ENCODE measurements around the gene DNAI1.

Gene DNAI1

DNA sequence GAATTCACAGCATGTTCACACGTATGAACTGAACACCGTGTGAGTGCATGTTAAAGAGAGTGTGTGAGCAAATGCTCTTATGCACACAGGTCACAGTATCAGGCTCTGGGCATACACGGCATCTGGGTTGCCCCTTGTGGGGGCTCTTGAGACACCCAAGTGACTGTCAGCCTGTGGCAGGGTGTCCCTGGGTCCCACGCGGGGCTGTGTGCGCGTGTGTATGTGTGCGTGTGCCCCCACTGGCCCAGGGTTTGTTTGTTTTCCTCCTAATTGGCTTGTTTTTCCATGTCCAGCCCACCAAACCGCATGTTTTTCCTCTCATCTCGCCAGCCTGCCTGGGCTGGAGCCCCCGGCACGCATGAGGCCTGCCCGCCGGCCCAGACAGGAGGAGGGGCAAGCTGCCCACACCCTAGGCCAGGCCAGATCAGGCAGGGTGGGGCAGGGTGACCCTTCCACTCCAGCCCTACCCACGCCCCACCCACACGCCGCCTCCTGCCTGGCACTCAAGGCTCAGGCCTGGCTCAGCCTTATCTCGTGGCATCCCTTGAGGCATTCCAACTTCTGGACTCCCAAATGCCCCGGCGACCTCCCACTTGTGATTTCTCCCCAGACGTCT, 102.1 kb downstream of the DNAI1 start:
- no peak for DNase-seq

DNA sequence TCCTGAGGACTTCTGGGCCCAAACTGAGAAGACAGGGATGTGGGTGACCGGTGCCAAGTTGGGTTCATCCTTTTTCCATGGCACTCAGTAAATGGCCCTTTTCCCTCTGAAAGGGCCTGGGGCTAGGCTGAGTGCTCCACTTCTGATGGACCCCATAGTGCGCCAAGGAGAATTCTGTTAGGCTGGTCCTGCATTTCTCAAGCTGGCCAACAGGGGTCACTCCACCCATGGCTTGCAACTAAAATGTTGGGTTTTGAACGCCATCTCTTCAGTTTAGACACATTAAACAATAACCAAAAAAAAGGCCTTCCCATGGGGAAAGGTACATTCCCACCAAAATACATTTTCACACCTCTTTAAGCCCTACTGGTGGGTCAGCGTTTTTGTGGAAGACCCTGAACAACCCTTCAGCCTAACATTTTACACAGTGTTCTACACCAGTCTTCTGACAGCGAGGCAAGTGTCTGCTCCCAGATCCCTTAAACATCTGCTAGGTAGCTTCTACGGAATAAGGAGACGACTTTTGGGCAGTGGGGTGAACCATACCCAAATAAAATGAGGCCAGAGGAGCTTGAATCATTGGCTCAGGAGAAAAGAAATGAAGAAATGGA, 103.6 kb downstream of the DNAI1 start:
- no peak for DNase-seq

DNA sequence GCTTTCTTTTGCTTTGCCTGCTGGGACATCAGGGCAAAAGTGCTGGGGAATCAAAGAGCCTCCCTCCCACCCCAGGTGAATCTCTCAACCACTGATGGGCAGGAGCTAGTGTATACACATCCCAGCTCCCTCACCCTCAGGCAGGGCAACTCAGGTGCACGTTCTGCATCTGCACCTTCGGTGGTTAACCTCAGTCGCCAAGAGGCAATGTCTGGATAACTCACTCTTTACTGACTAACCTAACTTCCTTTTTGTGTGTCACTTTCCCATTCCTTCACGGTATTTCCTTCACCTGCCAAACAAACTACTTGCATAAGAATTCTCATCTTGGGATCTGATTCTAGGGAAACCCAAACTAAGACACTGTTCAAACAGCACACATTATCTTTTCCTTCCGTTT, 104.7 kb downstream of the DNAI1 start:
- no peak for DNase-seq

DNA sequence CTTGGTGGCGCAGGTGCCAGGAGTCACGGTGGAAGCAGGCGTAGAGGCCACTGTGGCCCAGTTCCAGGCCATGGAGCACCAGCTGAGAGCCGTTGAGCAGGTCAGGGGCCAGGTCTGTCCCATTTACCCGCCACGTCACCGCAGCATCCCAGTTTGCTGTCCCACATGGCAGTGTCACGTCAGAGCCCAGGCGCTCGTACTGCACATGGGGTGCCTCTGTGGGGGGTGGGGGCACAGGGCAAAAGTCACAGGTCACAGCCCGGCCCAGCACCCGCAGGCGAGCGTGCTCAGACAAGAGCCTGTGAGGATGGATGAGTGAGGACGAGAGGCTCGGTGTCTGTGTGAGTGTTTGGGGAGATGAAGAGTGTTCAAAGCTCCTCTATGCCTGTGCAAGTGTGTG, 106.0 kb downstream of the DNAI1 start:
- DNase-seq, result no peak

DNA sequence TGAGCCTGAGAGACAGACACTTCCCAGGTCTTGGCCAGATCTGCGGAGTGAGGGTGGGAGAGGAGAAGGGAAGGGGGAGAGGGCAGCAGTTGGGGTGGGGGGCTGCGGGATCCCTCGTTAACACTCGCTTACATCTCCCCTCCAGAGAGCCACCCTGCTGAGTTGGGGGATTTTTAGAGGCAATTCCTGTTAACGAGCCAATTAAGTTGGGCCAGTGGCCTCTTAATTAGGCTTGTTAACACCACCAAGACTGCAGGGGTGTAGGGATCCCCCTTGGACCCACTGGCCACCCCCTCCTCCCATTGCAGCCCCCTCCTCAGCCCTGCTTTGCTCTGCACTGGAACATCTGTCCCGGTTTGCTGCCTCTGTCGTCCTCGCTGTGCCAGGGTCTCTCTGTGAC, 107.3 kb downstream of the DNAI1 start:
- no peak for DNase-seq

DNA sequence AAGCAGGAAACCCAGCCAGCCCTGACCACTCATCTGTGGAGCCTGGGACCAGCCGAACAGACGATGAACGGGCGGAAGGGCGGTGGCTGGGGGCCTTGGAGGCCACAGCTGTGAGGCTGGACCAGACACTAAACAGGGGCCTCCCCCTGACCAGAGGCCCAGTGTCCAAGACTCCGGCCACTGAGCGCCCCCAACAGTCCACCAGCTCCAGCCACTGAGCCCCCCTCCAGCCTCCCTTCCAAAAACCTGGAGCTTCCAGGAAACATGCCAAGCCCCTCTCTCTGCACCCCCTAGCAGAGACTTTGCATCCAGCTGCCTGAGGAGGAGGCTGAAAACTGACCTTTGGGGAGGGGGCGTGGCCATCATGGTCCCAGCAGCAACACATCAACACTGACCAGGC, 107.7 kb downstream of the DNAI1 start:
- no peak for DNase-seq

DNA sequence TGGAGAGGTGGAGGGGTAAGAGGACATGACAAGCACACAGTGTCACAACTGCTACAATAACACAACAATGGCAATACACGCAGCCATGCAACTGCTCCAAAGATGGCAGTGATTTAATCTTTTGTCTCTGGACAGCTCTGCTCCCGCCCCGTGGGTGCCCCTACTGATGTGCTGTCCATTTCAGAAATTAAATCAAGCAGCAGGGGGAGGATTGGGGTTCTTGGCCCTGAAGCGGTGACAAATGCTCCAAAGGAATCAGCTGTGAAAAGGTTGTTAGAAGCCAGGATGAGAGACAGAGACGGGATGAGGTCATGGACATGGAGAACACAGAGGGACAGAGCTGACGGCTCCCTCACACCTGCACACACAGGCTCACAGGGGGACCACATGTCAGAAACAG, 108.4 kb downstream of the DNAI1 start:
- no peak for DNase-seq

DNA sequence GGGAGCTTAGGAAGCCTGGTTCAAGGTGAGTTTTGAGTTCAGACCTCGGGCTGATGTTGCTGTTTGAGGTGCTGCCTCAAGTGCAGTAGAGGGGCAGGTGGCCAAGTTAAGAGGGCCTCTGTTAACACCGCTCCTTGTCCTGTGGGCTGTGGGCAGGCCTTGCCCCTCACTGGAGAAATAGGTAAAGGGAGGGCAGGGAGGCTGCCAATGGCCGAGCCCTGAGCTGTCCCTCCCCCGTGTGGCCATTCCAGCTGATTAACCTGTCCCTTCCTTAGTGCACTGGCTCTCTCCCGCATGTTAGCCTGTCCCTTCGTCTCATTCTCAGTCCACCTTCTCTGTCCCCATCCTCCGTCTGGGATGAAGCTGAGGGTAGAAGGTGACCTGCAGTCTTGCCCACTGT, 109.5 kb downstream of the DNAI1 start:
- DNase-seq, result no peak

DNA sequence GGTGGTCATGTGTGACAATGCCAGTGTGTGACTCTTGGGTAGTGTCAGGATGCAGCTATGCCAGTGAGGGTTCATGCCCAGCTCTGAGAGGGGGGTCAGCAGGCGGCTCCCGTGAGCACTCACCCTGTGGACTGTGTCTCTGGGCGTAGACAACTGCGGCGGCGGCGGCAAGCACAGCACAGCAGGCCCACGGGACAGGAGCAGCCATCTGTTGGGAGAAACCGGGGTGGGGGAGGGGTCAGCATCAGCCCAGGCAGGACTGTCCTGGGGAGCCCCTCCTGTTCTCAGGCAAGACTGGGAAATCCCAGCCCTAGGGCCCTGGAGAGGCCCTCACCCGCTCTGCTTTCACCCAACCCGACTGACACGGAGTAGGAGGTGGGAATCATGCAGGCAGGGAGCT, 110.2 kb downstream of the DNAI1 start:
- DNase-seq, result no peak

DNA sequence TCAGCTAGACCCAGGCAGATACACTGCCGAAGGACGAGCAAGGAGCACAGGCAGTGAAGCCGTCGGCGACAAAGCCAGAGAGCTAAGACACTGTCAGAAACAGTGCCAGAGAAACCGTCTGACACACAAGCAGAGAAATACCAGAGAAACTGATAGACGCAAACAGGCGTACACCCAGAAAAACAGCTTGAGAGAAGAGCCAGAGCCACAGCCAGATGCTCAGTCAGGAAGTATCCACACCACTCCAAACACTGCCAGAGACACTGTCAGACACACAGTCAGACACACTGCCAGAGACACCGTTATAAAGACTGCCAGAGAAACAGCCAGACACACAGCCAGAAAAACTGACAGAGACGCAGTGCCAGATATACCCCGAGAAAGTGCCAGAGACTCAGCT, 111.8 kb downstream of the DNAI1 start:
- no peak for DNase-seq

Data from NCI-H2029 treated with DMSO at 0.1 percent for 48 hours (cell line).